ENCODE data around the gene ASIC4. TPM values are rescaled to one million over a fixed set of nuclear protein-coding genes. Genes with fewer than 3 reads are reported as not detected.

ASIC4 gene
- total RNA-seq, 1 experiment from 2014 or later: 0.79 TPM

DNA sequence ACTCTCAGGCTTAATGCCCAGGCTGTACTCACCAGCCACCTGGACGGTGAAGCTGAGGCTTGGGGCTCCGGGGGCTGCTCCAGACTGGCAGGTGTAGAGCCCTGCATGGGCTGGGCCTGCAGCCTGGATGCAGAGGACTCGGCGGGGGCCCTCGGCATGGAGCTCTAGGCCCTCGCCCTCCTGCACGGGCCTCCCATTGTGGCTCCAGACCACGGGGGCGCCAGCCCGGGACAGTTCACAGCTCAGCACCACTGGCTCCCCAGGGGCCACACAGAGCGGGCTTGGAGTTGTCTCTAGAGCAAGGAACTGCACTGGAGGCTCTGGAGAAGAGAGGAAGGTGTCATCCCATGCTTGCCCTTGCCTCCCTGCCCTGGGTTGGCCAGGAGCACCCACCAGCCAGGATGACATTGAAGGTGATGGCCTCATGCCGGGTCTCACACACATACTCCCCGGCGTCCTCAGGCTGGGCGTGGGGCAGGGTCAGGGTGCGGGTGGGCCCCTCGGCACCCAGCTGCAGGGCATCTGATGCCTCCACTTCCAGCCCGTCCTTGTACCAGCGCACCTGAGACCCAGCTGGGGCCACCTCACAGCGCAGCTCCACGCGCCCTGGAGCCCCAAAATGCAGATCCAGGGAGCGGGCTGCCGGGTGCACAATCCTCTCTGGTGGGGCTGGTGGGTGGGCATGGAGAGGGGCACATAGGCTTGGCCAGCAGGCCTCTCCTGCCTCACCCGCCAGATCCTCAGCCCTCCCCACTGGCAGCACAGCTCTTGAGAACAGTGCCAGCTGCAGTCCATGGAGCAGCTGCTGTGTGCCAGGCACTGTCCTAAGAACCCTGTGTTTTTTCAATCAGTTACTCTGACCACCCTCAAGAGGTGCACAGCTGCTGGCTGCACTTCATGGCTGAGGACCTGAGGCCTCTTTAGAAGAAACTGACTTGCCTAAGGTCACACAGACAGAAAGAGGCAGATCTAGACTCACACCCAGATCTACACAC, 43.8 kb downstream of the ASIC4 start:
- H3K9me3 Mint-ChIP-seq: no peaks in the 10 kb centered on the region
- CTCF ChIA-PET: interaction anchor here (2.7 to 7.2 kb wide), 2 partner anchors 14 to 18 kb away, joined by 34 to 86 read pairs; partner anchors contain the start of genes CHPF and TMEM198
- H3K4me3 Mint-ChIP-seq: no peak overlapping the region
- DNase-seq (ENCODE audit: low spot score) (no peak), ATAC-seq (no peak)
- POLR2A ChIA-PET: interaction anchor here (1.0 to 1.4 kb wide), 2 partner anchors 14 to 40 kb away, joined by 4 read pairs; partner anchors contain the start of genes CHPF, STK11IP and TMEM198
- peaks cover 20% of the 10 kb centered on the region for H3K27me3 Mint-ChIP-seq (ENCODE audit: low read depth)
- peaks cover 18% of the 10 kb centered on the region for H3K36me3 Mint-ChIP-seq
- H3K27ac Mint-ChIP-seq: no peak overlapping the region
- no peak for TF ChIP-seq CREB1 (CRISPR knock-in tag; IDR thresholded peaks at IDR 0.05)
- peaks cover 38% of the 10 kb centered on the region for H3K4me1 Mint-ChIP-seq

DNA sequence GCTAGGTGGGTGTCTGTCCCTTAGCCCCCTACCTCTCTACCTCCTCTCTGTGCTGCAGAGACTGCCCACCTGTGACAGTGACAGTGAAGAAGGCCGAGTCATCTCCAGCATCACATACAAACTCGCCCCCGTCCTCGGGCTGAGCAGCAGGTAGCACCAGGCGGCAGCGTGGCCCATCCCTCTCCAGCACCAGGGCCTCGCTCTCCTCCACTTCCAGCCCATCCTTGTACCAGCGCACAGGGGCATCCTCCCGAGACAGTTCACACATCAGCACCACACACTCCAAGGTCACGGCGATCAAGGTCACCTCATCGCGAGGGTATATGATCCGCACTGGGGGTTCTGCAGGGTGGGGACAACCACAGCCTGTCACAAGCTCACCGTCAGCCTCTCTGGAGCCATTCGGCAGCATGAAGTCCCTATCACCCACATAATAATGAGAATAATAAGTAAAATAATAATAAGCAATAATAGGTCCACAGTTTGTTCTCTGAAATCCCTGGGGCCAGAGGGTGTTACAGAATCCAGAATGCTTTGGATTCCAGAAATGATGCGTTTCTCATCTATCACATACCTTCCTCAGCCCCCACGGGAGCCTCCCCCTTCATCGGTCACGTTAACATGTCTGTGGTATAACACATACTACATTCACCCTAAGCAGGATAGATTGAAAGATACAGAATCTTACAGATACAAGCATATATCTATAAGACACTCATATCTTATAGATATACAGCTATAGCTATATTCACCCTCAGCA, 45.1 kb downstream of the ASIC4 start:
- ATAC-seq (no peak), DNase-seq (ENCODE audit: low spot score) (no peak)
- POLR2A ChIA-PET: interaction anchor here (3.4 to 3.6 kb wide), 3 partner anchors 7 to 38 kb away, joined by 17 to 29 read pairs (median 17); partner anchors contain the start of genes INHA, OBSL1 and STK11IP
- Mint-ChIP-seq H3K27me3 (ENCODE audit: low read depth) (peaks cover 7% of the 10 kb centered on the region), H3K27ac (no peak overlapping the region; the same call in 1 of the 2 replicates), H3K4me1 (peaks cover 46% of the 10 kb centered on the region), H3K4me3 (no peak overlapping the region), H3K36me3 (peaks cover 29% of the 10 kb centered on the region), H3K9me3 (no peaks in the 10 kb centered on the region)
- CTCF ChIA-PET: interaction anchor here (0.6 to 7.2 kb wide), 28 partner anchors 7 to 530 kb away, joined by 3 to 86 read pairs (median 8); partner anchors contain the start of genes CHPF, DNPEP, GMPPA and INHA
- TF ChIP-seq FOXK1 (CRISPR knock-in tag; IDR thresholded peaks at IDR 0.05): no peak
- TF ChIP-seq, protein P1, sequence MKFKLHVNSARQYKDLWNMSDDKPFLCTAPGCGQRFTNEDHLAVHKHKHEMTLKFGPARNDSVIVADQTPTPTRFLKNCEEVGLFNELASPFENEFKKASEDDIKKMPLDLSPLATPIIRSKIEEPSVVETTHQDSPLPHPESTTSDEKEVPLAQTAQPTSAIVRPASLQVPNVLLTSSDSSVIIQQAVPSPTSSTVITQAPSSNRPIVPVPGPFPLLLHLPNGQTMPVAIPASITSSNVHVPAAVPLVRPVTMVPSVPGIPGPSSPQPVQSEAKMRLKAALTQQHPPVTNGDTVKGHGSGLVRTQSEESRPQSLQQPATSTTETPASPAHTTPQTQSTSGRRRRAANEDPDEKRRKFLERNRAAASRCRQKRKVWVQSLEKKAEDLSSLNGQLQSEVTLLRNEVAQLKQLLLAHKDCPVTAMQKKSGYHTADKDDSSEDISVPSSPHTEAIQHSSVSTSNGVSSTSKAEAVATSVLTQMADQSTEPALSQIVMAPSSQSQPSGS (CRISPR knock-in tag; IDR thresholded peaks at IDR 0.05; ENCODE audit: borderline replicate concordance, low read depth): no peak
- TF ChIP-seq ZBTB21 (CRISPR knock-in tag; IDR thresholded peaks at IDR 0.05; ENCODE audit: borderline replicate concordance): no peak
- no peak for TF ChIP-seq ETV6 (CRISPR knock-in tag; IDR thresholded peaks at IDR 0.05)
- TF ChIP-seq ESRRA (CRISPR knock-in tag; IDR thresholded peaks at IDR 0.05; ENCODE audit: borderline replicate concordance): no peak
- no peak for TF ChIP-seq NR2C2 (CRISPR knock-in tag; IDR thresholded peaks at IDR 0.05)
- TF ChIP-seq NR3C1 (CRISPR knock-in tag; conservative IDR thresholded peaks at IDR 0.05; ENCODE audit: low read depth): no peak
- TF ChIP-seq ZNF671 (CRISPR knock-in tag; IDR thresholded peaks at IDR 0.05): no peak
- no peak for TF ChIP-seq ZNF219 (CRISPR knock-in tag; IDR thresholded peaks at IDR 0.05; ENCODE audit: borderline replicate concordance)
- TF ChIP-seq, protein P2, sequence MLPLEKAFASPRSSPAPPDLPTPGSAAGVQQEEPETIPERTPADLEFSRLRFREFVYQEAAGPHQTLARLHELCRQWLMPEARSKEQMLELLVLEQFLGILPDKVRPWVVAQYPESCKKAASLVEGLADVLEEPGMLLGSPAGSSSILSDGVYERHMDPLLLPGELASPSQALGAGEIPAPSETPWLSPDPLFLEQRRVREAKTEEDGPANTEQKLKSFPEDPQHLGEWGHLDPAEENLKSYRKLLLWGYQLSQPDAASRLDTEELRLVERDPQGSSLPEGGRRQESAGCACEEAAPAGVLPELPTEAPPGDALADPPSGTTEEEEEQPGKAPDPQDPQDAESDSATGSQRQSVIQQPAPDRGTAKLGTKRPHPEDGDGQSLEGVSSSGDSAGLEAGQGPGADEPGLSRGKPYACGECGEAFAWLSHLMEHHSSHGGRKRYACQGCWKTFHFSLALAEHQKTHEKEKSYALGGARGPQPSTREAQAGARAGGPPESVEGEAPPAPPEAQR (CRISPR knock-in tag; IDR thresholded peaks at IDR 0.05): no peak
- no peak for TF ChIP-seq SOX15 (CRISPR knock-in tag; IDR thresholded peaks at IDR 0.05)
- TF ChIP-seq, protein P3, sequence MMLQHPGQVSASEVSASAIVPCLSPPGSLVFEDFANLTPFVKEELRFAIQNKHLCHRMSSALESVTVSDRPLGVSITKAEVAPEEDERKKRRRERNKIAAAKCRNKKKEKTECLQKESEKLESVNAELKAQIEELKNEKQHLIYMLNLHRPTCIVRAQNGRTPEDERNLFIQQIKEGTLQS (CRISPR knock-in tag; conservative IDR thresholded peaks at IDR 0.05): no peak
- no peak for TF ChIP-seq FOXP1 (CRISPR knock-in tag; IDR thresholded peaks at IDR 0.05; ENCODE audit: borderline replicate concordance)
- TF ChIP-seq CDX4 (CRISPR knock-in tag; IDR thresholded peaks at IDR 0.05; ENCODE audit: borderline replicate concordance): no peak
- no peak for TF ChIP-seq NFATC4 (CRISPR knock-in tag; IDR thresholded peaks at IDR 0.05)
- no peak for TF ChIP-seq PRRX2 (CRISPR knock-in tag; IDR thresholded peaks at IDR 0.05)
- TF ChIP-seq, protein P4, sequence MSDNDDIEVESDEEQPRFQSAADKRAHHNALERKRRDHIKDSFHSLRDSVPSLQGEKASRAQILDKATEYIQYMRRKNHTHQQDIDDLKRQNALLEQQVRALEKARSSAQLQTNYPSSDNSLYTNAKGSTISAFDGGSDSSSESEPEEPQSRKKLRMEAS (CRISPR knock-in tag; IDR thresholded peaks at IDR 0.05): no peak
- TF ChIP-seq, protein P5, sequence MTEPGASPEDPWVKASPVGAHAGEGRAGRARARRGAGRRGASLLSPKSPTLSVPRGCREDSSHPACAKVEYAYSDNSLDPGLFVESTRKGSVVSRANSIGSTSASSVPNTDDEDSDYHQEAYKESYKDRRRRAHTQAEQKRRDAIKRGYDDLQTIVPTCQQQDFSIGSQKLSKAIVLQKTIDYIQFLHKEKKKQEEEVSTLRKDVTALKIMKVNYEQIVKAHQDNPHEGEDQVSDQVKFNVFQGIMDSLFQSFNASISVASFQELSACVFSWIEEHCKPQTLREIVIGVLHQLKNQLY (CRISPR knock-in tag; IDR thresholded peaks at IDR 0.05): no peak

All from WTC11 (cell line).